Thoracic aorta (tissue), 2 donors: ENCODE results near the gene DOLPP1. TPM values are rescaled to one million over a fixed set of nuclear protein-coding genes. Genes with fewer than 3 reads are reported as not detected.

Source experiments
- ATAC-seq: fragments of 150-250 bp; one replicate; pipeline ENCODE4 v1.8.0; 2017; ENCODE audit warnings: low read depth; ENCODE audit not compliant: insufficient number of reproducible peaks, low FRiP score
- DNase-seq: peaks from one replicate; pipeline ENCODE4 v3.0.0-alpha.2; 2020; ENCODE audit warnings: low spot score
- H3K27ac ChIP-seq, 2 donors: fragments of 200-600 bp; sonication (generic); 1 replicate in 1 of 2; 2 replicates in 1 of 2; pipeline ENCODE4 v1.5.1; 2016; ENCODE audit warnings: mild to moderate bottlenecking in 2 of 2, moderate library complexity in 2 of 2
- H3K27me3 ChIP-seq: fragments of 200-600 bp; sonication (generic); replicated peaks from 2 replicates; pipeline ENCODE4 v1.6.0; 2016; ENCODE audit warnings: mild to moderate bottlenecking; ENCODE audit not compliant: insufficient read depth
- H3K36me3 ChIP-seq: fragments of 200-600 bp; sonication (generic); one replicate; pipeline ENCODE4 v1.5.1; 2016
- H3K4me1 ChIP-seq, 2 donors: fragments of 200-600 bp; sonication (generic); 1 replicate in 1 of 2; 2 replicates in 1 of 2; pipeline versions ENCODE4 v1.5.1 to v1.6.0; 2016; ENCODE audit warnings: low read depth in 2 of 2, mild to moderate bottlenecking in 1 of 2; ENCODE audit not compliant: control insufficient read depth in 1 of 2
- H3K4me3 ChIP-seq: fragments of 200-600 bp; sonication (generic); 2 replicates; pipeline ENCODE4 v1.5.1; 2016; ENCODE audit warnings: mild to moderate bottlenecking
- H3K9me3 ChIP-seq: fragments of 200-600 bp; sonication (generic); 2 replicates; pipeline ENCODE4 v1.5.1; 2016
- total RNA-seq, 2 donors: library from RNA; depleted of rRNA; stranded (reverse); fragments of >200 nt; gene quantifications; one replicate each; pipeline versions ENCODE4 v1.1.0 to v1.2.3, GENCODE V29; 2016
- TF ChIP-seq, protein P1 (sequence below): fragments of 200-600 bp; sonication (generic); IDR thresholded peaks from one replicate; pipeline ENCODE4 v1.5.1; 2019; ENCODE audit warnings: antibody characterized with exemption

DOLPP1 gene
- total RNA-seq, 2 donors from 2014 or later = 3.4 to 9.7 TPM

DNA sequence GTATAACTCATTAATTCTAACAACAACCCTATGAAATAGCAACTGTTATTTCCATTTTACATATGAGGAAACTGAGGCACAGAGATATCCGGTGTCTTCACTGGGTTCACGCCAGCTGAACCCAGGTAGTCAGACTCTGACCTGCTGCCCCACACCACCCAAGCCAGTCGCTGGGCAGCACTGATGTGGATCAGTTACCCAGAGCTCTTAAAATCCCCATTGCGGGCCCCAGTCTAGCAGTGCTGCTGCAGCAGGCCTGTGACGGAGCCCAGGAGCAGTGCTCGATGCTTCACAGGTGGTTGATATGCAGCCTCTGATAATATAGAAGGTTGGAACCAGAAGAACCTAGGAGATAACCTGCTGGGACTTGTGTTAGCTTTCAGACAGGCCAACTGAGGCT is 54.6 kb downstream of the DOLPP1 start:
- Histone ChIP-seq H3K4me3 (no peak overlapping the region), H3K36me3 (peaks cover 22% of the 10 kb centered on the region), H3K27ac (no peak overlapping the region), H3K4me1 (peaks cover 20 to 33% of the 10 kb centered on the region in 2 donors), H3K9me3 (no peaks in the 10 kb centered on the region), H3K27me3 (no peaks in the 10 kb centered on the region)
- TF ChIP-seq, protein P1, sequence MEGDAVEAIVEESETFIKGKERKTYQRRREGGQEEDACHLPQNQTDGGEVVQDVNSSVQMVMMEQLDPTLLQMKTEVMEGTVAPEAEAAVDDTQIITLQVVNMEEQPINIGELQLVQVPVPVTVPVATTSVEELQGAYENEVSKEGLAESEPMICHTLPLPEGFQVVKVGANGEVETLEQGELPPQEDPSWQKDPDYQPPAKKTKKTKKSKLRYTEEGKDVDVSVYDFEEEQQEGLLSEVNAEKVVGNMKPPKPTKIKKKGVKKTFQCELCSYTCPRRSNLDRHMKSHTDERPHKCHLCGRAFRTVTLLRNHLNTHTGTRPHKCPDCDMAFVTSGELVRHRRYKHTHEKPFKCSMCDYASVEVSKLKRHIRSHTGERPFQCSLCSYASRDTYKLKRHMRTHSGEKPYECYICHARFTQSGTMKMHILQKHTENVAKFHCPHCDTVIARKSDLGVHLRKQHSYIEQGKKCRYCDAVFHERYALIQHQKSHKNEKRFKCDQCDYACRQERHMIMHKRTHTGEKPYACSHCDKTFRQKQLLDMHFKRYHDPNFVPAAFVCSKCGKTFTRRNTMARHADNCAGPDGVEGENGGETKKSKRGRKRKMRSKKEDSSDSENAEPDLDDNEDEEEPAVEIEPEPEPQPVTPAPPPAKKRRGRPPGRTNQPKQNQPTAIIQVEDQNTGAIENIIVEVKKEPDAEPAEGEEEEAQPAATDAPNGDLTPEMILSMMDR = no peak
- ATAC-seq (no peak), DNase-seq (no peak)

DNA sequence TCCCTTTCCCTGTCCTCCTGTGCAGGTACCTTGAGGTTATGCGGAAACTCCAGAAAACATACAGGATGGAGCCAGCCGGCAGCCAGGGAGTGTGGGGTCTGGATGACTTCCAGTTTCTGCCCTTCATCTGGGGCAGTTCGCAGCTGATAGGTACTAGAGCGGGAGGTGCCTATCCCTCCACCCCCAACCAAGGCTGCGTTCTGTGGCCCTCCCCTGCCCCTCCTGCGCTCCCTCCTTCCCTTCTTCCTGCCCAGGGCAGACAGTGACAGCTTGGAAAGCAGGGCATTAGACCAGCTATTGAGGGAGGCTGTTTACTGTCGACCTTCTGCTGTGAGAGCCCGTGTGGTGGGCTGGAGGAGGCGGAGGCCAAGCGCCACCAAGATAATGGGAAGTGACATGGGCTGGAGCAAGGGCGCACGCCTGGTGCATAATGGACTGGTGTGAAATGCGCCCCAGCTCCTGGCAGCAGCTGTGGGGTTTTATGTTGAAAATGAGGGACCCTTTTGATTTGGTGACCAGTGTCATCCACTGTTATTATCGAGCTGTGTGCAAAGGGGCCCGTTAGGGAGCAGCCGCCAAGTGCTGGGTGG is 55.6 kb downstream of the DOLPP1 start:
- H3K27ac ChIP-seq = peak overlapping the region; percentile 100
- H3K36me3 ChIP-seq = peaks cover 22% of the 10 kb centered on the region
- no peak overlapping the region for H3K4me3 ChIP-seq
- TF ChIP-seq, protein P1 = no peak
- DNase-seq (no peak), ATAC-seq (no peak)
- peaks cover 30 to 44% of the 10 kb centered on the region in 2 donors for H3K4me1 ChIP-seq
- H3K9me3 ChIP-seq = no peaks in the 10 kb centered on the region
- no peaks in the 10 kb centered on the region for H3K27me3 ChIP-seq

DNA sequence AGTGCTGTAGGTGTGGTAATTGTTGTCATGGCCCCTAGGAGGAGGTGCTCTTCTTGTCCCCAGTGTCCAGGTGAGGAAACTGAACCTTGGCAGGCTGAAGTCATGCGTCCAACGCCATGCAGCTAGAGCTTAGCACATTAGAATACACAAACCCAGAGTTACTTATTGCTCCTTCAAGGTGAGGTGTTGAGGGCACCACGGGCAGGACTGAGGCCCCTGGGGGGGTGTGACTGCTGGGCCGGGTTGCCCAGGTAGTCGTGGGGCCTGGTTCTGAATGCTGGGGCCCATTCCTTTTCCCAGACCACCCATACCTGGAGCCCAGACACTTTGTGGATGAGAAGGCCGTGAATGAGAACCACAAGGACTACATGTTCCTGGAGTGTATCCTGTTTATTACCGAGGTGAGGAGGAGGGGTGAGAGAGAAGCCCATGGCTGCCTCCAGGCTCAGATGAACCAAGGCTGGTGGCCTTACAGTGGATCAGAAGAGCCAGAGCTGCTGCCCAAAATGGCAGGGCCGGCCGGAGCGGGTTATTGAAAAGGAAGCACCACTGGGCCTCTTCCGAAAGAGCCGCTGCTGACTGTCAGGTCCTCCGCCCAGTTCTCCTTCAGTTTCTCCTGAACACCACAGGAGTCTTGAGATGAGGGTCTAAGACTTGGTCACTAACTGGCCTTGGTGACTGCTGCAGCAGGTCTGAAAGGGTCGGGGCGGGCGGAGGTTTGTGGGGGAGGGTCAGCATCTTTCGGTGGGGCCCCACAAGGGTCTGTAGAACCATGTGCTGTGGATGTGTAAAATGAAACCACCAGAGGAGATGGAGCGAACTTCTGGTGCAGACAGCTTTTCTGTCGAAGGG is 56.6 kb downstream of the DOLPP1 start:
- H3K9me3 ChIP-seq = no peaks in the 10 kb centered on the region
- TF ChIP-seq, protein P1 = no peak
- H3K4me3 ChIP-seq = no peak overlapping the region
- no peak for ATAC-seq
- peak overlapping the region; percentile 100 for H3K27ac ChIP-seq
- peaks cover 40 to 54% of the 10 kb centered on the region in 2 donors for H3K4me1 ChIP-seq
- DNase-seq = no peak
- H3K27me3 ChIP-seq = no peaks in the 10 kb centered on the region
- peaks cover 22% of the 10 kb centered on the region for H3K36me3 ChIP-seq

DNA sequence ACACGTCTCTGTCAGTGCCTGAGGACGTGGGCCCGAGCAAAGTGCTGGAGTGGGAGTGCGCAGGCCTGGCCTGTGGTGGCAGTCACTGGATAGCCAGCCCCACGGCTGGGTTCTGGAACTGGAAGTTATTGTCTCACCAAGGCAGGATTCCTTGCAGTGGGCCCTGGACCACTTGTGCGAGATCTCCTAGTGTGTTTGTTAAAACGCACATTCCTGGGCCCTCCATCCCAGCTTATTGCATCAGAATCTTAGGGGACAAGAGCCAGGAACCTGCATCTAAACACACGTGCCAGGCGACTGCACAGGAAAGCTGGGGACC is 57.2 kb downstream of the DOLPP1 start:
- H3K4me3 ChIP-seq = peak overlapping the region; percentile 76
- H3K27me3 ChIP-seq = no peaks in the 10 kb centered on the region
- TF ChIP-seq, protein P1 = no peak
- H3K27ac ChIP-seq = peak overlapping the region; percentile 100
- no peak for ATAC-seq
- no peaks in the 10 kb centered on the region for H3K9me3 ChIP-seq
- peaks cover 22% of the 10 kb centered on the region for H3K36me3 ChIP-seq
- H3K4me1 ChIP-seq = peaks cover 46 to 60% of the 10 kb centered on the region in 2 donors
- no peak for DNase-seq

DNA sequence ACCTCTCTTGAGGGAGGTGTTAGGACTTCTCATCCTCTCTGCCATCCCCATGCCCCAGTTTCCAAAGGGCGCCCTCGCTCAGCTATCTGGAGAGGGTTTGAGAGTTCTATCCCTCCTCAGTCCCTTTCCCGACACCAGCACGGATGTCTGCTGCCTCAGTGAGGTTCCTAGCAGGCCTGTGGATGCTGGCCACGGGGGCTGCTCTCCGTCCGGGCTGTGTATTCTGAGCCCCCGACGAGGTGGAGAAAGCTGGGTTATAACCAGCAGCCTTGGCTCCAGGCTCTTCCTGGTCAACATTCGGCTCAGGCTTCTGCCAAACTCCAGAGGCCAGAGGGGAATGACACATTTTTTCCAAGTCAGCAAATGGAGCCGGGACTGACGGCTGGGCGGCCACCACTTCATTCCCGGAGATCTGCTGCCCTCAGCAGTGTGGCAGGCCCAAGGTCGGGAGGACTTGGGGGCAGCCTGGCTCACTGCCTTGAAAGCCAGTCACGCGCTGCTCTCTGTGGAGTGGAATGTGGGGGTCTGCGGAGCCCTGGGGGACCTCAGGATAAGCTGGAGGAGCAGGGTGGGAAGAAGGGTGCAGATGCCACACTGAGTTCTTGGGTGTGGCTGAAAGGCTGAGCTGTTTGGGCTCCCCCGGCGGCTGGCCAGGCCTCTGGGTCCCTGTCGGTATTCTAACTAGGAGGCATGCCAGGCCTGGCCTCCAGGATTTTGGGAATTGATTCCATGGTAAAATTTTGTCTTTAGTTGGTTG is 57.7 kb downstream of the DOLPP1 start:
- ATAC-seq = peak; percentile 58

More for the DNA sequence above, 57.7 kb downstream of the DOLPP1 start:
- no peaks in the 10 kb centered on the region for H3K9me3 ChIP-seq
- peaks cover 52 to 65% of the 10 kb centered on the region in 2 donors for H3K4me1 ChIP-seq
- H3K27me3 ChIP-seq = no peaks in the 10 kb centered on the region
- peaks cover 21% of the 10 kb centered on the region for H3K36me3 ChIP-seq
- H3K4me3 ChIP-seq = peak overlapping the region; percentile 76
- DNase-seq = no peak
- H3K27ac ChIP-seq = peak overlapping the region; percentile 100
- TF ChIP-seq, protein P1 = no peak
